ENCODE measurements around the gene FAP. TPM values are rescaled to one million over a fixed set of nuclear protein-coding genes. Genes with fewer than 3 reads are reported as not detected.

FAP gene
- 0.62 TPM for total RNA-seq
- long read RNA-seq = 0 reads

DNA sequence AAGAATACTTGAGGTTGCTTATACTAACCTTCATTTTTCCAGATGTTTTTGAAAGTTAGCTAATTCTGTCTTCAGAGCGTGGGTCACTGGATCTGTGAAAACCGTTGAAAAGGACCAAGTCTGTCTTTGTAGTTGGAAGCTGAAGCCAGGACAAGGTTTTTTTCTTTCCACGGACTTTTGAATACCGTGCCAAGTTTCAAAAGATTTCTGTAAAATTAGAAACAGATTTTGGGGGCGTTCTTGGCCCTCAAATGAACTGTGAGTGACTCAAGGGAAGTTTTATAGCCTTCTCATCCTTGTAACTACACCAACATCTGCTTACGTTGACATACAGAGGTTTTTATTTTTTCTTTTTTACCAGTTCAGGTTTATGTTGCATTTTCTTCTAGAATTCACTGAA lies at the start of gene FAP:
Gene FAP, minus strand, starts transcription at position 152 of the 400 bp plus-strand sequence. Its CDS starts 118 bp downstream, at position 34.
- peak; percentile 71 for ATAC-seq (ENCODE audit: poor library complexity)
- intact Hi-C loops (cut with DNase I) = no loop called here
- no peak for DNase-seq

DNA sequence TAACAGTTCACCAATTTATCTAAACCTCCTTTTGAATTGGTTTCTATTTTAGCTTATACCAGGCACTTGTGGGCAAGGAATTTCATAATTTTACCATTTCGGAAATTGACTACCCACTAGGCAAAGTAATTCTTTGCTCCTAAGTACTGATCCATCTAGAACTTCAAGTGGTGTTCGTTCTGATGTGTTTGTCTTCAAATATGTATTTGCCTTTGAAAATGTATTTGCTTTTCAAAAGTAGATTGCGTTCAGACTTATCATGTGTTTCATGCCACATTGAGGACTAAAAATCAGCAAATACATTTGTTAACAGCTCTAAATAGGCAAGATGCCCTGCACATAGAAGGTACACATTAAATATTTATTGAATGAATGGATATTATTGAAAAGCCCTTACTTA lies 48.5 kb upstream of the FAP start:
- intact Hi-C loops (cut with DNase I) = loop anchor here (10.0 kb wide), 1 partner anchor 137 kb away; the partner anchor contains the start of gene GCG

DNA sequence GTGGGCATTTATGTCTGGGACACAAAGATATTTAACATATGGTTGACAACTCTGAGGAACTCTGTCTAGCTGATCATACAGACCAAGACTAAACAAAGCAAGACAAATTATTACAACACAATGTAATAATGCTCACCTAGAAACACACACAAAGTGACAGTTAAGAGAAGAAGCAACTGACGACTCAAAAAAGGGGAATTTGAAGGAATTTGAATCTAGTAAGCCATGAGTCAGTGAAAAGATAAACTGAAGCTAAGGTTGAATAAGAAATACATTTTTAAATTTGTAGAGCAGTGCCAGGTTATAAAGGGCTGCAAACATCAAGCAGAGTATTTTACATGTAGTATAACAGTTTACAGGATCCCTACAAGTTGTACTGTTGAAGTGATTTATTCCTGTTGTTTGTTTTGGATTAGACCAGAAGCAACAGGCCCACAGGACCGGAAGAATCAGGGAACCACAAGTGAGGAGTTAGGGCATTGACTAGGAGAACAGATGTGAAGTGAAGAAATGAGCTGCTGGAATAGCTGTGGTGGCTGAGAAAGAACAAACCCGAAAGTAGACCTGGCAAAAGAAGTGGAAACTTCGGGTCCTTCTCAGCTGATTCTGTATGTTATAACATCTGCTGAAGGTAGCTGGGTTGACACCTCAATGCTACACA lies 39.6 kb upstream of the FAP start:
- DNase-seq (no peak), ATAC-seq (ENCODE audit: poor library complexity) (no peak)
- intact Hi-C loops (cut with DNase I) = no loop called here

More for the DNA sequence above, 48.5 kb upstream of the FAP start:
- DNase-seq = no peak
- ATAC-seq (ENCODE audit: poor library complexity) = no peak

DNA sequence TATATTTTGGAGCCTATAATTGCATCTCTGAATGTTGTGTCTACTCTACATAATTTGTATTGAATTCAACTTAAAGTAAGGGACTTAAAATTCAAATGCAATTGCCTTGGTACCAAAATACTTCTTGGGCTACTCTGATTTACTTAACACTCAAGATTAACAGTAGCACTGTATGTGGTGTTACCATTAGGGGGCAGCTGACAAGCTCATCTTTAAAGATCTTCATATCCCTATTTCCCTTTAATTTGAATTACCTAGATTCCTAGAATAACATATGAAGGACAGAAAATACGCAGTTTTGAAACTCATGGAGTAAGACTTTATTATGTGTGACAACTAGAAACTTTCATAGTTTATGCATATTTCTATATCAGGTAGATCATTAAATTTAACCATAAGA lies 37.4 kb upstream of the FAP start:
- intact Hi-C loops (cut with DNase I) = no loop called here
- no peak for DNase-seq
- no peak for ATAC-seq (ENCODE audit: poor library complexity)

- DNase-seq (no peak), ATAC-seq (ENCODE audit: poor library complexity) (no peak)
- intact Hi-C loops (cut with DNase I) = loop anchor here (10.0 kb wide), 1 partner anchor 53 kb away; no protein-coding TSS in a partner anchor
These were observed 34.1 kb upstream of the FAP start for GRCh38 chr2:162277381-162277780.

GRCh38 chr2:162267996-162268395 lies 24.8 kb upstream of the FAP start:
- intact Hi-C loops (cut with DNase I) = no loop called here
- ATAC-seq (ENCODE audit: poor library complexity) = no peak

GRCh38 chr2:162267496-162267895 lies 24.3 kb upstream of the FAP start:
- intact Hi-C loops (cut with DNase I) = no loop called here
- DNase-seq (no peak), ATAC-seq (ENCODE audit: poor library complexity) (no peak)

More at GRCh38 chr2:162267996-162268395, 24.8 kb upstream of the FAP start:
- no peak for DNase-seq

DNA sequence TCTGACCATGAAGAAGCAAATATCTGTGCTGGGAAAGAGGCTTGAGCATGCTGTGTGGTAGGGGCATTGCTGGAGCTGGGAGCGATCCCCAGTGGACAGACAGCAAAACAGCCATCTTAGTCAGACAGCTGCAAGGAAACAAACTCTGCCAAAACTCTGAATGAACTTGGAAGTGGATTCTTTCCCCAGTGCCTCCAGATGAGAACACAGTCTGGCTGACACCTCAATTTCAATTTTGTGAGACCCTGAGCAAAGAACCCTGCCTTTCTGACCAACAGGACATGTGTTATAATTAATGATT lies 23.2 kb upstream of the FAP start:
- intact Hi-C loops (cut with DNase I) = no loop called here

DNA sequence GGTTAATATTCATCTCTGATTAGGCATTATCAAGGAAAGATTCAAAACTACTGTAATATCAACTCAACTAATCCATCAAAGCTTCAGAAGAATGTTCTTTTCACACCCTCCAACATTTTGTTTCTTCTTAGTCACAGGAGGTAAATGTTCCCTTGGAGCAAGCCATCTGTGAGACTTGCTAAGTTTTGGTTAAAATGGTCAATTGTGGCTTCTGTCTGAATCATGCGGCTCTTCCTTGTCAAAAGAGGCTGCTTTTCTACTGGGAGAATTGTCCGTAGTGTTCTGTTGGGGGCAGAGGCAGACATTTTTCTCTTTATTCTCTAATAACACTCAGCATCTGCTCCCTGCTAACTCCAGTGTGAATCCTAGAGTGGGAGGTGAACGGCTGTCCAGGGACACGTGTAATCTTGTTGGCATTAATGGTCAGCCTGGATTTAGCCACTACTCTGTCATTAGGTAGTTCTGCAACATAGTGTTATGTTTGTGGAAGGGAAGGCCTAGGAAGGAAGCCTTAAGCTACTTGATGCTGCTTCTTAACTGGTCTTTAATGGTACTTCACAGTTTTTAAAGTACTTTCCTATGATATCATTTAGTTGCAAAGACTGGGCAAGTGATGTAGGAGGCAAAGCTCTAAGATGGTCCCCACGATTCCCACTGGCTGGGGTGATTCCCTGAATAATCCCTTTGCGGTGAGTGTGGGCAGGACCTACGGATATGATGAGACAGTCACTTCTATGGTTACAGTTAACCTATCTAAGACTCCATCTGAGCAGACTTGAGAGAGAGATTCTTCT lies 22.6 kb upstream of the FAP start:
- no peak for DNase-seq
- intact Hi-C loops (cut with DNase I) = no loop called here
- ATAC-seq (ENCODE audit: poor library complexity) = peak; percentile 20

More for the DNA sequence above, 23.2 kb upstream of the FAP start:
- DNase-seq (peak; percentile 45), ATAC-seq (ENCODE audit: poor library complexity) (peak; percentile 82)

- ATAC-seq (ENCODE audit: poor library complexity) (peak; percentile 86), DNase-seq (peak; percentile 68)
- intact Hi-C loops (cut with DNase I) = no loop called here
These were observed 18.0 kb upstream of the FAP start for GRCh38 chr2:162261032-162261945.

- no peak for DNase-seq
- ATAC-seq (ENCODE audit: poor library complexity) = no peak
- intact Hi-C loops (cut with DNase I) = no loop called here
These were observed 15.4 kb upstream of the FAP start for GRCh38 chr2:162258686-162259085.

DNA sequence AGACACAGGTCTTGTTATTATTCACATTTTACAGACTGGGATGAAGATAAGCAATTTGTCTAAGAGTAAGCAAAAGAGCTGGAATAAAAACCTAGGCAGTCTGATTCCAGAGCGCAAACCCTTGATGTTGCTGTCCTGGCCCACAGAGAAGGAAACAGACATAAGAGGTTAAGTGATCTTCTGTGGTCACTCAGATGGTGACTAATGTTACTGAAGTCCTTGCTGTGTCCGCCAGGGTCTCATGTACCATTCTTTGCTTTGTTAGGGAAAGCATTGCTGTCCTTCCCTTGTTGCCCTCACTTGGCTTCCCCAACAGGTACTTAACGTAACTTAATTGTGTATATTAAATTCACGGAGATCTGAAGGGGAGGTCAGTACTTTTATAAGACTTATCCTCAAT lies 14.9 kb upstream of the FAP start:
- DNase-seq (no peak), ATAC-seq (ENCODE audit: poor library complexity) (no peak)
- intact Hi-C loops (cut with DNase I) = no loop called here

DNA sequence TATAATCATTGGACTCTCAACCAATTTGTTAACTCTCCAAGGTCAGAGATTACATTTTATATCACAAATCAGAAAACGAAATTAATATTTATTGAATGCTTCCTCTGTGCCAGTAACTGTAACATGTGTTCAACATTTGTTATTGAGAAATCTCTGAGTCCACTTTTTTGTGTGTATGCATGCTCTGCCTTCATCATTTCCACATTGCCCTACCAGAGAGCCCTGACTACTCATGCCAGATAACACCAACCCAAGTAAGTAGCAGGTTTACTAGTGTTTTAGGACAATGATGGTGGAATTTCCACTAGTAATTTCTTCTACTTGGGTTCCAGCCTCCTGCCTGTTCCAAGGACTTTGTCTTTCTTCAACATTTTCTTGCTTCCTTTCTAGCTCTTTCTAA lies 14.2 kb upstream of the FAP start:
- intact Hi-C loops (cut with DNase I) = no loop called here
- DNase-seq (no peak), ATAC-seq (ENCODE audit: poor library complexity) (no peak)

DNA sequence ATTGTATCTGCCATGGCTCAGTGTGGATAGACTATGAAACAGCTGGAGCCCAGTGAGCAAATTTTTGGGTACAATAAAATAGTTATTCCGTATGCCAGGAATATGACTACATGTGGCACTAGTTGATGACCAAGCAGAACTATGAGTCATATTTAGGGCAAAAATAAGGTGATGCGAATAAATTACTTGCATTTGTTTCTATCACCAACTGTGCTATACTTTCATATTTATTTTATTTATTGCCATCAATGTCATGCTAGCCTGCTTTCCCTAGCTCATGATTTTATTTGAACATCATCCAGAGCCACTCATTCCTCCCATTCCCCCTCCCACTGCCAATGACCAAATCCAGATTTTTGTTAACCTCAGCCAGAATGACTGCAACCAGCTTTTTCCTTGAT lies 13.3 kb upstream of the FAP start:
- no peak for ATAC-seq (ENCODE audit: poor library complexity)
- DNase-seq = no peak
- intact Hi-C loops (cut with DNase I) = no loop called here

DNA sequence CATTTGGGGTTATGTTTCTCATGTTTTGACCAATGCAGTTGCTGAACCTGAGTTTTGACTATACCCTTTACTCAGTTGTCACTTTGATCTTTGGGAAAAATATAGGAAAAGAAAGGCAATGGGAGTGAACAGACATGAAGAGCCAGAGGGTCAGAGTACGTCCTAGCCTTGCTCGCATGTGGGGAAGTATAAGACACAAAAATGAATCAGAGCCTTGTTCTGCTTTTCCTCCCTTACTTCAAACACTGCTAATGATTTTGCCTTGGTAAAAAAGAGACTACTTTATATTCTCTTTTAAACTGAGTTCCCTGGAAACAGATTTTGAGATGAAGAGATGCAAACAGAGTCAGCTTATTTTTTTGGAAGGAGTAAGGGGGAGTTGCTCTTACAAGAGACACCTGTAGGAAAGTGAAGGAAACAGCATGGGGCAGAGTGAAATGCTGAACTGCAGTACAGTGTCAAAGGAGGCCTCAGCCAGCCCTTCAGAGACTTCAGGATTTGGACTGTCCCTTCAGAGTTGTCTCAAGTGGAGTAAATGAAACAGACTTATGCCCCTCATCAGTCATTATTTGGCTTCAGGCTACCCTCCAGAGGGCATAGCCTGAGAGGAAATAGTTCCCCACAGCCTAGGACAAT lies 11.1 kb upstream of the FAP start:
- intact Hi-C loops (cut with DNase I) = no loop called here
- DNase-seq (no peak), ATAC-seq (ENCODE audit: poor library complexity) (no peak)

DNA sequence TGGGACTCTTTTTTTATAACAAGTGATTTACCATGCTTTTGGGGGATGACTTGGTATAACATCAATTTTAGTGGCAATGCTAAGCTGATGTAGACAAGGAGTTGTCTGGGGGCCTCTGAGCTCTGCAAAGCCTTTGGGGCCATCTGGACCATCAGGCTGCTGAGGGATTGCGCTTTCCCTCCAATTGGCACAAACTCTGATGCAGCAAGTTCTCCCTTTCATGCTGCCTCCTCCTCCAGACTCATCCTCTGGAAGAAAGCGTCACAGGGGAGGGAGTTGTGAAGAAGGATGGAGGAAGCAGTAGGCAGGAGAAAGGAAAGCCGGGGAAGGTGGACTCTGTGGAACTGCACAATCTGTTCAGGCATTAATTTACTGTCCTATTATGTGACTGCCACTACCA lies 10.2 kb upstream of the FAP start:
- DNase-seq (no peak), ATAC-seq (ENCODE audit: poor library complexity) (no peak)
- intact Hi-C loops (cut with DNase I) = no loop called here

- no peak for ATAC-seq (ENCODE audit: poor library complexity)
- intact Hi-C loops (cut with DNase I) = no loop called here
- DNase-seq = no peak
These were observed 8.9 kb upstream of the FAP start for GRCh38 chr2:162252153-162252552.

GRCh38 chr2:162245781-162246180 lies 2.5 kb upstream of the FAP start:
- DNase-seq (no peak), ATAC-seq (ENCODE audit: poor library complexity) (no peak)
- intact Hi-C loops (cut with DNase I) = no loop called here

DNA sequence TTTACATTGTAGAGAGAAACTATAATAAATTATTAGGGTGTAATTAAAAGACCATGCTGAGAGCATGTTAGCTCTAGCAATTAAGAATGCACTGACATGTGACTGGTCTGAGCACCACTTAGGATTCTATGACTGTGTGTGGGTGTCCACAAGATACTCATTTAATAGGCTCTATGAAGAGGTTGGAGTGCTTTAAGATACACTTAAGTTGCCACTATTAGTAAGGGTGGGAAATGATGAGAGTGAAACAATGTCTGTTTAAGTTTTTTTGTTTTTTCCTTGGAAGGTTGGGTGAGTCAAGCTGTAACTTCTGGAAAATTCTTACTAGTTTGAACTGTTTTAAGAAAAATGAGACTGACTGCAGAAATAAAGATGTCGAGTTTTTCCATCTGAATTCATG lies 1.8 kb upstream of the FAP start:
- DNase-seq (no peak), ATAC-seq (ENCODE audit: poor library complexity) (no peak)
- intact Hi-C loops (cut with DNase I) = no loop called here
